ENCODE data around the gene CLDN6.
A peak's percentile ranks its signal among the peaks of the same experiment; 100 is the strongest.

CLDN6 gene

DNA sequence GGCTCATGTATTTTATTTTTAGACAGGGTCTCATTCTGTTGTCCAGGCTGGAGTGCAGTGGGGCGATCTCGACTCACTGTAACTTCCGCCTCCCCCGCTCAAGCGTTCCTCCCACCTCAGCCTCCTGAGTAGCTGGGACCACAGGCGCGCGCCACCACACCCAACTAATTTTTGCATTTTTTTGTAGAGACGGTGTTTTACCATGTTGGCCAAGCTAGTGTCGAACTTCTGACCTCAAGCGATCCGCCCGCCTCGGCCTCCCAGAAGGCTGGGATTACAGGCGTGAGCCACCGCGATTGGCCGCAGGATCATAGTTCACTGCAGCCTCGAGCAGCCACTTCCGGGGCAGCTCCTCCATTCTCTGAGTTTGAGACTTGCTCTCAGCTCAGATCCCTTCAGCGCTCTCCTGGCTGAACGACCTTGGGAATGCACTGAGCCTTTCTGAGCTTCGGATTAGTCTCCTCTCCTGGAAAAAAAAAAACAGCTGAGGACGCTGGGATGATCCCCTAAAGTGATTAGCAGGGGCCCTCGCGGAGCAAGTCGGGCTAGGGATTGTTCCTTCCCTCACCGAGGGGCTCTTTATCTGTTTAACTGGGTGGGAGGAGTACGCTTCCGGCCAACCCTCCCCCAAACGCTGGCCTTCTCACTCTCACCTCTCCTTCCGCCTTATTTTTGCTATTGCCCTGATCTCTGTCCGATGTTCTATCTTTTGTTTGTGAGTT is 36.6 kb downstream of the CLDN6 start:
- H3K4me3 ChIP-seq (ENCODE audit: low read depth, low read length) = peak overlapping the region; percentile 97
- TF ChIP-seq, protein P1, sequence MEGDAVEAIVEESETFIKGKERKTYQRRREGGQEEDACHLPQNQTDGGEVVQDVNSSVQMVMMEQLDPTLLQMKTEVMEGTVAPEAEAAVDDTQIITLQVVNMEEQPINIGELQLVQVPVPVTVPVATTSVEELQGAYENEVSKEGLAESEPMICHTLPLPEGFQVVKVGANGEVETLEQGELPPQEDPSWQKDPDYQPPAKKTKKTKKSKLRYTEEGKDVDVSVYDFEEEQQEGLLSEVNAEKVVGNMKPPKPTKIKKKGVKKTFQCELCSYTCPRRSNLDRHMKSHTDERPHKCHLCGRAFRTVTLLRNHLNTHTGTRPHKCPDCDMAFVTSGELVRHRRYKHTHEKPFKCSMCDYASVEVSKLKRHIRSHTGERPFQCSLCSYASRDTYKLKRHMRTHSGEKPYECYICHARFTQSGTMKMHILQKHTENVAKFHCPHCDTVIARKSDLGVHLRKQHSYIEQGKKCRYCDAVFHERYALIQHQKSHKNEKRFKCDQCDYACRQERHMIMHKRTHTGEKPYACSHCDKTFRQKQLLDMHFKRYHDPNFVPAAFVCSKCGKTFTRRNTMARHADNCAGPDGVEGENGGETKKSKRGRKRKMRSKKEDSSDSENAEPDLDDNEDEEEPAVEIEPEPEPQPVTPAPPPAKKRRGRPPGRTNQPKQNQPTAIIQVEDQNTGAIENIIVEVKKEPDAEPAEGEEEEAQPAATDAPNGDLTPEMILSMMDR (IDR thresholded peaks at IDR 0.05; ENCODE audit: insufficient read depth, low read depth, low read length, missing control alignments) = no peak
- DNase-seq (ENCODE audit: low read depth) = no peak

DNA sequence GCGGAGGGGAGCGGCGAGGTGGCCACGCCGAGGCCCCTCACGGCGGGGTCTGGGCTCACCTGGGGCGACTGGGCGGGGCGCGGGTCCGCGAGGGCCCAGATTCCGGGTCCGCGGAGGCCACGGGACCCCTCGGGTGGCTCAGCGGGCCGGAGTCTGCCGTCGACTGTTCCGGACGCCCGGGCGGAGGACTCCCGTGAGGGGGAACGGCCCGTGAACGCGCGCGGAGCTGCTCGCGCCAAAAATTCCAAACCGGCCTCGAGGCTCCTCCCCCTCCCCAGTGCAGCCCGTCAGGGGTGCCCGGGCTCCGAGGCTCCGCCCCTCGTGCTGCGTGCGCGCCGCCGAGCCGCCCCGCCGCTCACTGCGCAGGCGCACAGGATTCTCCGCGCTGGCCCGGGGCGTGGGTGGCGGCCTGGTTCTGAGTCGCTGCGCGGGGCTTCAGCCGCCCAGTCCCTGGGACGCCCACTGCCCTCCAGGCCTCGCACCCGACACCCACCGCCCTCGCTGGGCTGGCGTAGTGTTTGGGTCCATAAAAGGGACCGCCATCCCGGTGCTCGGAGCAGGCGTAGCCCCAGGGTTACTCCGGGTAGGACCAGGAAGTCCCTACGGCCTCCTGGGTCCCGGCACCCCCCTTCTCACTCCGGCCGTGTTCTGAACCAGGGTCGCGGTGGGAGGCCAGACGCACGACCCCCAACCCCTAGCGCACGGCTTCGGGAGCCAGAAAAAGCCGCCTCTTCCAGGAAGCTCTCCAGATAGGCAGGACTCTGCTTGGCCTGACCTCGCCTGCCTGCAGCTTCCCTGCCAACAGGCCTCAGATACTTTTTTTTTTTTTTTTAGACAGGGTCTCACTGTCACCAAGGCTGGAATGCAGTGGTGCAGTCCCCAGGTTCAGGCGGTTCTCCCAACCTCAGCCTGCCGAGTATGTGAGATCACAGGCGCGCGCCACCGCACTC is 37.5 kb downstream of the CLDN6 start, which contains the start of gene PKMYT1:
PKMYT1 (minus strand) TSS at position 220 of the 950 bp plus-strand sequence. CDS start 789 bp downstream, outside the sequence.
- peak within 1 kb of the TSS; percentile 97 for H3K4me3 ChIP-seq (ENCODE audit: low read depth, low read length)
- DNase-seq (ENCODE audit: low read depth) = peak; percentile 94
- TF ChIP-seq, protein P1 (IDR thresholded peaks at IDR 0.05; ENCODE audit: insufficient read depth, low read depth, low read length, missing control alignments) = no peak

DNA sequence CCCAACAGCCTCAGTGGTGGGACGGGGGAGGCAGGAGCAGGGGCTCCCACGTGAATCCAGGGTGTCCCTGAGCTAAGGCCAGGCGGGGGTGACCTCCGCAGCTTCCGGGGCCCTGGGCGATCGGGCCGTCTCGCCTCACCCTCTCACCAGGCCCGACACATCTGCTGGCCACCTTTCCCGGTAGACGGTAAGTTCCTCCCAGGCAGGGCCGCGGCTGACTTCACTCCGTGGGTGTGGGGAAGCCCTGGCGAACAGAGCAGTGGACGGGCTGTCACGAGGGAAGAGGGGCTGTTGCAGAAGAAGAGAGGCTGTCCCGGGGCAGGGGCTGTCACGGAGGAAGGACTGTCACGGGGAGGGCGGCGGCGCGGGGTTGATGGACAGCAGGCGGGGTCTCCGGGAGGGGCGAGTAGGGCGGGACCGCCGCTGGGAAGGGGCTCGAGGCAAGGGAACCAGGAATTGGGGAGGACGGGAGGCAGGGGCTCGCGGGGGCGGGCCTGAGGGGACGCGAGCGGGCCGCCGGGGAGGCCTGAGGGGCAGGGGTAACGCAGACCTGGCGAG is 38.2 kb downstream of the CLDN6 start:
- no peak for DNase-seq (ENCODE audit: low read depth)
- H3K4me3 ChIP-seq (ENCODE audit: low read depth, low read length) = peak overlapping the region; percentile 97
- TF ChIP-seq, protein P1 (IDR thresholded peaks at IDR 0.05; ENCODE audit: insufficient read depth, low read depth, low read length, missing control alignments) = no peak

DNA sequence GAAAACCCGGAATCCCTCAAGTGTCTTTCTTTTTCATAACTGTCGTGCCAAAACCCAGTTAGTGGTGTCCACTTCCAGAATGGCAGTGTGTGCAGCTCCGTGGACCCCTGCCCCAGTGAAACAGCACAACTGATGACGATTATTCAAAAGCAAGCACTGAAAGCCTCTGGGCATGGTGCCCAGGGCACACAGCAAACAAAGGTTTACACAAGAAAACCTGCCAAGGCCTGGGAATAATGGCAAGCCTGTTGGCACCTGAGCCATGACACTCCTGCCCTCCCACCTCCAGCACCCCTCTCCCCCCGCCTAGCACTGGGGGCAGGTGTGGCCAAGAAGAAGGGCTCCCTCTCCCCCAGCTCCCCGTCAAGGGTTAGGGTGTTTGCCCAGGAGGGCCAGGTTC is 40.5 kb downstream of the CLDN6 start:
- TF ChIP-seq, protein P1 (IDR thresholded peaks at IDR 0.05; ENCODE audit: insufficient read depth, low read depth, low read length, missing control alignments) = no peak
- H3K4me3 ChIP-seq (ENCODE audit: low read depth, low read length) = no peak overlapping the region
- no peak for DNase-seq (ENCODE audit: low read depth)

DNA sequence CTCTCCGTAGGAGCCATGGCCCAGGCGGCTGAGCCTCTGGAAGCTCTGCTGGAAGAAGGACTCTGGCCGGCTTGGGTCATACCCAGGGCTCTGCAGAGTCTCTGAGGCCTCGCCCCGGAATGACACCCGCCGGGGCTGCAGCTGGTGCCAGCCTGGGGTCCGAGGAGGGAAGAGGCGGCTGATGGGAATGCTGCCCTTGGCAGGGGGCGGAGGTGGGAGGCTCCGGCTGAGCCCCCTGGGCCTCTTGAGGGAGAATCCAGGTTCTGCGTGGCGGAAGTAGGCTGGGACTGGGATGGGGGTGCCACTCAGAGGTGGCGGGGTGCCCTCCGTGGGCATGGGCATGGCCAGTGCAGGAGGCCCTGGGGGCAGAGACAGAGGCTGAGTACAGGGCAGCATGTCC is 41.3 kb downstream of the CLDN6 start:
- TF ChIP-seq, protein P1 (IDR thresholded peaks at IDR 0.05; ENCODE audit: insufficient read depth, low read depth, low read length, missing control alignments) = no peak
- no peak overlapping the region for H3K4me3 ChIP-seq (ENCODE audit: low read depth, low read length)
- DNase-seq (ENCODE audit: low read depth) = no peak

DNA sequence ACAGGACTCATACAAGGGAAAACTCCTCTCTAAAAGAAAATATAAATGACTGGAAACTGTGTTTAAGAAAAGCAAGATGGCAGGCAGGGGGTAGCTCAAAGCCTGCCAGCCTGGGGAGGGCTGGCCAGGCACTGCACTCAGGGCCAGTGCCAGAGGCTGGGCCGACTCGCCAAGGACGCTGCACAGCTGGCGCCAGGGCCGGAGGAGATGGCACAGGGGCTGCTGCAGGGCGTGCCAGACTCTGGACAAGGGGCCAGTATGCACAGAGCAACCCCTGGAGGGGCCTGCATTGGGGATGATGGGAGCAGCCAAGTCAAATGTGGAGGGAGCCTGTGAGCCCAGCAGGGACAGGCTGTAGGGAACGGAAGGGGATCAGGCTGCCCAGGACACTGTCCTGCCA is 41.8 kb downstream of the CLDN6 start:
- no peak overlapping the region for H3K4me3 ChIP-seq (ENCODE audit: low read depth, low read length)
- TF ChIP-seq, protein P1 (IDR thresholded peaks at IDR 0.05; ENCODE audit: insufficient read depth, low read depth, low read length, missing control alignments) = no peak
- DNase-seq (ENCODE audit: low read depth) = no peak
